ENCODE data around the gene SLAMF9.

The SLAMF9 gene

GRCh38 chr1:159951016-159951415 is 3.0 kb downstream of the SLAMF9 start:
- no peak for DNase-seq (ENCODE audit: low read depth)
- H3K4me3 ChIP-seq (ENCODE audit: low read depth, low read length), result no peak overlapping the region
- TF ChIP-seq, protein P1, sequence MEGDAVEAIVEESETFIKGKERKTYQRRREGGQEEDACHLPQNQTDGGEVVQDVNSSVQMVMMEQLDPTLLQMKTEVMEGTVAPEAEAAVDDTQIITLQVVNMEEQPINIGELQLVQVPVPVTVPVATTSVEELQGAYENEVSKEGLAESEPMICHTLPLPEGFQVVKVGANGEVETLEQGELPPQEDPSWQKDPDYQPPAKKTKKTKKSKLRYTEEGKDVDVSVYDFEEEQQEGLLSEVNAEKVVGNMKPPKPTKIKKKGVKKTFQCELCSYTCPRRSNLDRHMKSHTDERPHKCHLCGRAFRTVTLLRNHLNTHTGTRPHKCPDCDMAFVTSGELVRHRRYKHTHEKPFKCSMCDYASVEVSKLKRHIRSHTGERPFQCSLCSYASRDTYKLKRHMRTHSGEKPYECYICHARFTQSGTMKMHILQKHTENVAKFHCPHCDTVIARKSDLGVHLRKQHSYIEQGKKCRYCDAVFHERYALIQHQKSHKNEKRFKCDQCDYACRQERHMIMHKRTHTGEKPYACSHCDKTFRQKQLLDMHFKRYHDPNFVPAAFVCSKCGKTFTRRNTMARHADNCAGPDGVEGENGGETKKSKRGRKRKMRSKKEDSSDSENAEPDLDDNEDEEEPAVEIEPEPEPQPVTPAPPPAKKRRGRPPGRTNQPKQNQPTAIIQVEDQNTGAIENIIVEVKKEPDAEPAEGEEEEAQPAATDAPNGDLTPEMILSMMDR (IDR thresholded peaks at IDR 0.05; ENCODE audit: low read depth, low read length, missing control alignments), result no peak

DNA sequence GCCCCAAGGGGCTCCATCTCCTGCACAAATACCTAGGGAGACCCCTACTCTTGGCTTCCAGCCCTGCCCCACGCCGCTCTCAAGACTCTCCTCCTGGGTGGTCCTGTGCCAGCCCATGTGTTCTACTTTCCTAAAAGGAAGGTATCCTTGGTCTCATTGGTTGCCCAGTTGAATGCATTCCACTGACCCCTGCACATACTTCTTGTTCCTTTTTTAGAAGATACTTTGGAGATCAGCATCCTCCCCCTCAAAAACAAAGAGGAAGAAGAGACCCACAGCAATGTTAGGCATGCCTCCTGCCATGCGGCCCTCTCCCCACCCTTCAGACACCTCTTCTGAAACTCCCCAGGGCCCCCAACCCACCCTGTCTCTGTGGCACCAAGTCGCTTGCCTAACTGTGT is 4.1 kb downstream of the SLAMF9 start:
- DNase-seq (ENCODE audit: low read depth), result no peak
- TF ChIP-seq, protein P1 (IDR thresholded peaks at IDR 0.05; ENCODE audit: low read depth, low read length, missing control alignments), result no peak
- no peak overlapping the region for H3K4me3 ChIP-seq (ENCODE audit: low read depth, low read length)

- H3K4me3 ChIP-seq (ENCODE audit: low read depth, low read length), result no peak overlapping the region
- DNase-seq (ENCODE audit: low read depth), result no peak
- TF ChIP-seq, protein P1 (IDR thresholded peaks at IDR 0.05; ENCODE audit: low read depth, low read length, missing control alignments), result no peak
Observed at GRCh38 chr1:159949123-159949522, 4.9 kb downstream of the SLAMF9 start.

DNA sequence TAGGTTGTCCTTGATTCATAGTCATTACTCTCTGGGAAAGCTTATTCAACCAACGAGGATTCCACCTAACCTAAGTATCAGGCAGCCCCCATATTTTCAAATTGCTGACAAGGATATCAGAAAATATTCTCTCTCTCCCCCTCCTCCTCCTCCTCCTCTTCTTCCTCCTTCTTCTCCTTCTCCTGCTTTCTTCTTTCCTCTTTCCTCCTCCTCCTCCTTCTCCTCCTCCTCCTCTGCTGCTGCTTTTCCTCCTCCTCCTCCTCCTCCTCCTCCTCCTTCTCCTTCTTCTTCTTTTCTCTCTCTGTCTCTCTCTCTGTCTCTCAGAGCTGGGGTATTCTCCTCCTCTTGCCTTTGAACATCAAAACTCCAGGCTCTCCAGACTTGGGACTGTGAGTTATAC is 6.1 kb downstream of the SLAMF9 start:
- DNase-seq (ENCODE audit: low read depth), result no peak
- TF ChIP-seq, protein P1 (IDR thresholded peaks at IDR 0.05; ENCODE audit: low read depth, low read length, missing control alignments), result no peak
- no peak overlapping the region for H3K4me3 ChIP-seq (ENCODE audit: low read depth, low read length)

DNA sequence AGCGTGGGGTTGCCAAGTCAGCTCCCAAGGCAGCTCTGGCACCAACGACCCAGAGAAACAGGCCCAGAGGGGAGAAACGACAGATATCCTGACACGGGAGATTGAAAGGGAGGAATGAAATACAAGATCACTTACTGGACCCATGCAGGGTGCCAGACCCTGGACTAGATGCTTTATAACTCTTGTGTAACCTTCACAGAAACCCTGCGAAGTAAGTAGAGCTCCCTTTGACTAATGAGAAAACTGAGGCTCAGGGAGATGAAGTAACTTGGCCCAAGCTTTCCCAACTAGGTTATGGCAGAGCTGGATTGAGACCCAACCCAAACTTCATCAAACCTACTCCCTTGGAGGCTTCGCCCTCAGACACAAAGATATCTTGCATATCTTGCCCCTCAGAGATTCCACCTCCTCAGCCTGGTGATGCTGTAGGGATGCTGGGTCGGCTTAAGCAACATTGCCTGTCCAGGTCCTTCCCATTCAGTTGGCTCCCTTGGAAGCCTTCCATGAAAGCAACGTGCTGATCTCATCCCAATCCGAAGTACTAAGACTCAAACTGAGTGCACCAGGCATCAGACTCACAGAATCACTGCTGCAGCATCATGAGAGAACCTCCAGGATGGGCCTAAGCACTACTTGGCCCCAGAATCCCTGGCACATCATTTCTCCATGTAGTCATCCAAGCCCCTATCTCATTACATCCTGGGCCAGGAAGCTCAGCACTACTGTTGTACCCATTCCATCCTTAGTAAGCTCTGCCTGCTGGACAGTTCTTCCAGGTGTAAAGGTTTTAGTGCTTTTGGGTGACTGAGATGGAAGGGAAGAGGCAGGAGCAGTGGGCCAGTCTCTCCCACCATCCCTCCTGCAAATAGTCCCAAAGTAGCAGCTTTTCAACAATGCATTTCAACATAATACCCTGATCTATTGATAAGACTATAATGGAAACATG is 7.5 kb downstream of the SLAMF9 start:
- TF ChIP-seq, protein P1 (IDR thresholded peaks at IDR 0.05; ENCODE audit: low read depth, low read length, missing control alignments), result no peak
- H3K4me3 ChIP-seq (ENCODE audit: low read depth, low read length), result no peak overlapping the region
- no peak for DNase-seq (ENCODE audit: low read depth)

GRCh38 chr1:159945483-159946241 is 8.4 kb downstream of the SLAMF9 start, which contains the start of gene IGSF9:
Gene IGSF9 (minus strand): TSS chr1:159945613. CDS start chr1:159943454, 2,159 bp downstream.
- no peak for DNase-seq (ENCODE audit: low read depth)
- TF ChIP-seq, protein P1 (IDR thresholded peaks at IDR 0.05; ENCODE audit: low read depth, low read length, missing control alignments), result peak; percentile 23
- H3K4me3 ChIP-seq (ENCODE audit: low read depth, low read length), result no peak within 1 kb of the TSS

Data from GM12864 (cell line).